Lower lobe of right lung (tissue), 2 donors: ENCODE data around the gene ERVK3-1. TPM values are rescaled to one million over a fixed set of nuclear protein-coding genes. Genes with fewer than 3 reads are reported as not detected.
"Not testable (repeated sequence)": the region's sequence is repeated elsewhere in the genome, so short reads cannot be mapped to it uniquely, and the experiment has no call there.

Experiments
- ATAC-seq, 2 donors: fragments of 200-7000 bp; cut with Tn5 transposase; one replicate each; pipeline ENCODE4 v1.9.1; 2020 to 2022; ENCODE audit warnings: mild to moderate bottlenecking in 2 of 2, moderate library complexity in 2 of 2
- DNase-seq: peaks from one replicate; pipeline ENCODE4 v3.0.0-alpha.2; 2020
- H3K27ac ChIP-seq: fragments of 200-600 bp; one replicate; pipeline ENCODE4 v1.8.0; 2022
- H3K27me3 ChIP-seq: fragments of 200-600 bp; one replicate; pipeline ENCODE4 v1.8.0; 2022; ENCODE audit warnings: low read depth
- H3K36me3 ChIP-seq: fragments of 200-600 bp; one replicate; pipeline ENCODE4 v1.8.0; 2022; ENCODE audit warnings: mild to moderate bottlenecking
- H3K4me1 ChIP-seq: fragments of 200-600 bp; one replicate; pipeline ENCODE4 v1.8.0; 2022
- H3K4me3 ChIP-seq: fragments of 200-600 bp; one replicate; pipeline ENCODE4 v1.8.0; 2022; ENCODE audit warnings: mild to moderate bottlenecking
- H3K9me3 ChIP-seq: fragments of 200-600 bp; one replicate; pipeline ENCODE4 v1.8.0; 2022
- intact Hi-C: fragments of 100-400 bp; cut with DNase I; formaldehyde crosslinking; loops from one replicate; pipeline ENCODE4 v1.11.0; 2022
- long read RNA-seq: library from polyadenylated mRNA; unstranded; transcript quantifications from one replicate; pipeline ENCODE4 v2.0.0, GENCODE V29; 2021
- total RNA-seq: library from RNA; stranded (reverse); fragmentation: NEBNext Ultra II Directional; extraction: Animal tissue kit (Norgen Biotek cat#: 25700); gene quantifications from one replicate; pipeline ENCODE4 v1.2.1, GENCODE V29; 2021
- TF ChIP-seq, protein P1 (sequence below): fragments of 200-600 bp; IDR thresholded peaks from one replicate; pipeline ENCODE4 v1.8.0; 2022; ENCODE audit warnings: antibody characterized with exemption, mild to moderate bottlenecking
- donor health status: DM: no; HTN: yes; CAD: no; lungs with severe emphysema.

The ERVK3-1 gene, protein sequence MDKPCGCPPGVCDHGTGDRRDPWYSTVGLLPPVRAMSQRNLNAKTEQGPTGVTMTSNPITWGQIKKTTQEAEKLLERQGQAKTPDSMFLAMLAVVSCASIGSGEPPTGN
- 31.6 TPM for total RNA-seq
- long read RNA-seq, transcript ERVK3-1-201 (4 exons, 1,469 nt) = major isoform, 22 of 27 reads
- long read RNA-seq, partial matches to known transcripts = 0 of 27 reads
- long read RNA-seq, other reads (novel, unspliced or antisense) = 1 of 27 reads

DNA sequence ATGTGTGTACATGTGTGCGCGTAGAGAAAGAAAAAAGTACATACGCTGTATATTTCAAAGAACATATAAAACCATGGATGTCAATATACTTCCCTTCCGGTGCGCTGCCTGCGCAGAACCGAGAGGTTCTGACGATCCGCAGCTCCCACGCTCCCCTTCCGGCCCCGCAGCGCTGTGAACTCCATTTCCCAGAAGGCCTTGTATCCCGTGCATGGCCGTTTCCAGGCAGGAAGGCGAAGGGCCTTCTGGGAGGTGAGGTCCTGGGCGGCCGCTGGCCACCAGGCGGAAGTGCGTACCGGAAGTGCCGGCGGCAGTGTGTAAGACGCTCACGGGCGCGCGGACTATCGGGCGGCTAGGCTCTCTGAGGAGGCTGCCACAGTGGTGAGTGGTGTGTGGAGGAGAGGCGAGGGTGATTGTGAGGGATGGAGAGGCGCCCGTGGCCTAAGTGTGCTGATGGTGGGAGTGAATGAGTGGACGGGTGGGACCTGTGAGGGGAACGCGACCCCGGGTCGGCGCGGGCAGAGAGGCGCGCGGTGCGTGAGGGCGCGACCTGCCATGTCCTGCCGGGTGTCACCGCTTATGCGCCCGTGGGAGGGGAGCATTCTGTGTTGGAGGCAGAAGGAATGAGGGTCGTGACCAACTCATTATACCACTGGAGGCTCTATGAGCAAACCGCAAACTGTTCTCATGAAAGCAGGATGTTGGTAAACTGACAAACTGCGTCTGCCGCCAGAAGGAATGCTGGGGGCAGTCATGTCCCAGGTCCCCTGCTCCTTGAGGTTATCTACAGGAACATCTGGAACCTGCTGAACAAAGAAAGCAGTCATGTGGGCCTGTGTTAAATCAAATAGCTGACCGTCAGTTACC lies at the start of gene ERVK3-1:
TSS of gene ERVK3-1 (plus strand) at position 313 of the 867 bp plus-strand sequence. CDS start 6,792 bp downstream, outside the sequence.
- Histone ChIP-seq H3K27ac (peak within 1 kb of the TSS; percentile 94), H3K4me1 (peaks cover 13% of the 10 kb centered on the region), H3K4me3 (peak within 1 kb of the TSS; percentile 87), H3K9me3 (peaks cover 4% of the 10 kb centered on the region), H3K27me3 (no peaks in the 10 kb centered on the region), H3K36me3 (peaks cover 39% of the 10 kb centered on the region)
- intact Hi-C loops = no loop called here
- ATAC-seq (peak; percentile 100), DNase-seq (peak; percentile 99)
- TF ChIP-seq, protein P1, sequence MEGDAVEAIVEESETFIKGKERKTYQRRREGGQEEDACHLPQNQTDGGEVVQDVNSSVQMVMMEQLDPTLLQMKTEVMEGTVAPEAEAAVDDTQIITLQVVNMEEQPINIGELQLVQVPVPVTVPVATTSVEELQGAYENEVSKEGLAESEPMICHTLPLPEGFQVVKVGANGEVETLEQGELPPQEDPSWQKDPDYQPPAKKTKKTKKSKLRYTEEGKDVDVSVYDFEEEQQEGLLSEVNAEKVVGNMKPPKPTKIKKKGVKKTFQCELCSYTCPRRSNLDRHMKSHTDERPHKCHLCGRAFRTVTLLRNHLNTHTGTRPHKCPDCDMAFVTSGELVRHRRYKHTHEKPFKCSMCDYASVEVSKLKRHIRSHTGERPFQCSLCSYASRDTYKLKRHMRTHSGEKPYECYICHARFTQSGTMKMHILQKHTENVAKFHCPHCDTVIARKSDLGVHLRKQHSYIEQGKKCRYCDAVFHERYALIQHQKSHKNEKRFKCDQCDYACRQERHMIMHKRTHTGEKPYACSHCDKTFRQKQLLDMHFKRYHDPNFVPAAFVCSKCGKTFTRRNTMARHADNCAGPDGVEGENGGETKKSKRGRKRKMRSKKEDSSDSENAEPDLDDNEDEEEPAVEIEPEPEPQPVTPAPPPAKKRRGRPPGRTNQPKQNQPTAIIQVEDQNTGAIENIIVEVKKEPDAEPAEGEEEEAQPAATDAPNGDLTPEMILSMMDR = no peak

DNA sequence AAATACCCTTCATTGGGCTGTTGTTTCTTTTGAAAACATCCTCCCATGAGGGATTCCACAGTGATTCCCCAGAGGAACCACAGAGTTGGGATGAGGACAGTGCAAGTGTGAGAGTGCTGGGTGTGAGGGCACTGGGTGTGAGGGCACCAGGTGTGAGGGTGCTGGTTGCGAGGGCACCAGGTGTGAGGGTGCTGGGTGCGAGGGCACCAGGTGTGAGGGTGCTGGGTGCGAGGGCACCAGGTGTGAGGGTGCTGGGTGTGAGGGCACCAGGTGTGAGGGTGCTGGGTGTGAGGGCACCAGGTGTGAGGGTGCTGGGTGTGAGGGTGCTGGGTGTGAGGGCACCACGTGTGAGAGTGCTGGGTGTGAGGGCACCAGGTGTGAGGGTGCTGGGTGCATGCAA lies 46.9 kb upstream of the ERVK3-1 start:
- H3K9me3 ChIP-seq = peaks cover 99% of the 10 kb centered on the region
- H3K4me1 ChIP-seq, H3K4me3 ChIP-seq, H3K27ac ChIP-seq, ATAC-seq, DNase-seq, intact Hi-C loops, H3K27me3 ChIP-seq: not testable (repeated sequence)
- H3K36me3 ChIP-seq = peaks cover 13% of the 10 kb centered on the region

DNA sequence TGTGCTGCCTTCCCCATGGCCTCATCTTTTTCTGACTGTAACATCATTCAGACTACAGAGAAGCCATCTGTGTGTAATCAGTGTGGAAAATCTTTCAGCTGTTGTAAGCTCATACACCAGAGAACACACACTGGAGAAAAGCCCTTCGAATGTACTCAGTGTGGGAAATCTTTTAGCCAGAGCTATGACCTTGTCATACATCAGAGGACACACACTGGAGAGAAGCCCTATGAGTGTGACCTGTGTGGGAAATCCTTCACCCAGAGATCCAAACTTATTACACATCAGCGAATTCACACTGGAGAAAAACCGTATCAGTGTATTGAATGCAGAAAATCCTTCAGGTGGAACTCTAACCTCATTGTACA lies 43.6 kb upstream of the ERVK3-1 start:
- Histone ChIP-seq H3K9me3 (peaks cover 99% of the 10 kb centered on the region), H3K4me3 (no peak overlapping the region), H3K27me3 (no peaks in the 10 kb centered on the region), H3K27ac (no peak overlapping the region), H3K4me1 (no peaks in the 10 kb centered on the region), H3K36me3 (peaks cover 3% of the 10 kb centered on the region)
- intact Hi-C loops = no loop called here
- TF ChIP-seq, protein P1 = no peak
- ATAC-seq = no peak
- DNase-seq = no peak

DNA sequence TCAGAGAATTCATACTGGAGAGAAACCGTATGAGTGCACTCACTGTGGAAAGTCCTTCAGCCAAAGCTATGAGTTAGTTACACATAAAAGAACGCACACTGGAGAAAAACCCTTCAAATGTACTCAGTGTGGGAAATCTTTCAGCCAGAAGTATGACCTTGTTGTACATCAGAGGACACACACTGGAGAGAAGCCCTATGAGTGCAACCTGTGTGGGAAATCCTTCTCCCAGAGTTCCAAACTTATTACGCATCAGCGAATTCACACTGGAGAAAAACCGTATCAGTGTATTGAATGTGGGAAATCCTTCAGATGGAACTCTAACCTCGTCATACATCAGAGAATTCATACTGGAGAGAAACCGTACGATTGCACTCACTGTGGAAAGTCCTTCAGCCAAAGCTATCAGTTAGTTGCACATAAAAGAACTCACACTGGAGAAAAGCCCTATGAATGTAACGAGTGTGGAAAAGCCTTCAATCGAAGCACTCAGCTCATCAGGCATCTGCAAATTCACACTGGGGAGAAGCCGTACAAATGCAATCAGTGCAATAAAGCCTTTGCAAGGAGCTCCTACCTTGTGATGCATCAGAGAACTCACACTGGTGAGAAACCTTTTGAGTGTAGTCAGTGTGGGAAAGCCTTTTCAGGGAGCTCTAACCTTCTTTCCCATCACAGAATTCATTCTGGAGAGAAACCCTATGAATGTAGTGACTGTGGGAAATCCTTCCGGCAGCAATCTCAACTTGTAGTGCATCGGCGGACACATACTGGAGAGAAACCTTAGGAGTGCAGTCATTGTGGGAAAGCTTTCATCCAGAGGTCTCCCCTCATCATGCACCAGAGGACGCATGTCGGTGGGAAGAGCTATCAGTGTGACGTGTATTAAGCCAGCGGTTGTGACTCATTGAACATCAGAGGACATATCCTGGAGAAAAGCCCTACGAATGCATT lies 42.9 kb upstream of the ERVK3-1 start:
- Histone ChIP-seq H3K4me1 (no peaks in the 10 kb centered on the region), H3K4me3 (no peak overlapping the region), H3K27me3 (no peaks in the 10 kb centered on the region), H3K36me3 (peaks cover 3% of the 10 kb centered on the region), H3K9me3 (peaks cover 99% of the 10 kb centered on the region), H3K27ac (no peak overlapping the region)
- intact Hi-C loops = no loop called here
- TF ChIP-seq, protein P1 = no peak
- no peak for ATAC-seq
- DNase-seq = no peak

DNA sequence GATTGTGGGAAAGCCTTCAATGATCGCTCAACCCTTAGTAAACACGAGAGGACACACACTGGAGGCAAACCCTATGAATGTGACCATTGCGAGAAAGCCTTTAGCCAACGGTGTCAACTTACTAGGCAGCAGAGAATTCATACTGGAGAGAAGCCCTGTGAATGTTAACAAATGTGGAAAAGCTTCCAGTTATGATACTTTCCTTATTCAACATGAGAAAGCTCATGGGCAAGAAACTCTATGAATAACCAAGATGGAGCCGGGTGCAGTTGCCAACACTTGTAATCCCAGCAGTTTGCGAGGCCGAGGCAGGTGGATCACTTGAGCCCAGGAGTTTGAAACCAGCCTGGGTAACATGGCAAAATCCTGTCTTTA lies 42.3 kb upstream of the ERVK3-1 start:
- no peaks in the 10 kb centered on the region for H3K27me3 ChIP-seq
- no peak overlapping the region for H3K27ac ChIP-seq
- TF ChIP-seq, protein P1 = no peak
- intact Hi-C loops = no loop called here
- peaks cover 99% of the 10 kb centered on the region for H3K9me3 ChIP-seq
- no peaks in the 10 kb centered on the region for H3K4me1 ChIP-seq
- no peak overlapping the region for H3K4me3 ChIP-seq
- ATAC-seq = no peak
- H3K36me3 ChIP-seq = peaks cover 3% of the 10 kb centered on the region
- no peak for DNase-seq
